Measurements from ENCODE around the gene AGMO. TPM values are rescaled to one million over a fixed set of nuclear protein-coding genes. Genes with fewer than 3 reads are reported as not detected.

AGMO gene
- total and polyA plus RNA-seq, 12 donors = 0.12 to 0.70 (median 0.40) TPM

- DNase-seq = no peak
- Histone ChIP-seq H3K9me3 (peaks cover 0 to 4% (median 0%) of the 10 kb centered on the region in 11 donors), H3K27me3 (no peaks in the 10 kb centered on the region), H3K4me1 (no peaks in the 10 kb centered on the region), H3K27ac (no peak overlapping the region), H3K4me3 (no peak overlapping the region), H3K36me3 (no peaks in the 10 kb centered on the region)
- 56 to 64% methylated on average over 4 of the region's 4 CpGs for WGBS, 2 donors
- no peak for TF ChIP-seq CTCF (IDR thresholded peaks at IDR 0.05)
- ATAC-seq = no peak
- intact Hi-C loops (cut with DNase I) = no loop called here
Measured at GRCh38 chr7:15168489-15168888, 393.3 kb downstream of the AGMO start.

GRCh38 chr7:15167912-15168311, 393.9 kb downstream of the AGMO start:
- Histone ChIP-seq H3K27me3 (no peaks in the 10 kb centered on the region), H3K27ac (no peak overlapping the region), H3K4me1 (no peaks in the 10 kb centered on the region), H3K9me3 (peaks cover 0 to 4% (median 0%) of the 10 kb centered on the region in 11 donors), H3K4me3 (no peak overlapping the region), H3K36me3 (no peaks in the 10 kb centered on the region)
- 85 to 89% methylated on average over 3 of the region's 3 CpGs for WGBS, 2 donors
- no peak for TF ChIP-seq CTCF (IDR thresholded peaks at IDR 0.05)
- intact Hi-C loops (cut with DNase I) = no loop called here
- ATAC-seq (no peak), DNase-seq (no peak)

- Histone ChIP-seq H3K9me3 (peaks cover 0 to 4% (median 0%) of the 10 kb centered on the region in 11 donors), H3K27me3 (no peaks in the 10 kb centered on the region), H3K4me3 (no peak overlapping the region), H3K4me1 (no peaks in the 10 kb centered on the region), H3K36me3 (no peaks in the 10 kb centered on the region), H3K27ac (no peak overlapping the region)
- 86 to 95% methylated on average over 1 of the region's 1 CpG for WGBS, 2 donors
- intact Hi-C loops (cut with DNase I) = no loop called here
- TF ChIP-seq CTCF (IDR thresholded peaks at IDR 0.05) = no peak
- ATAC-seq = no peak
- no peak for DNase-seq
Measured at GRCh38 chr7:15166620-15167019, 395.2 kb downstream of the AGMO start.

- Histone ChIP-seq H3K4me3 (no peak overlapping the region), H3K27ac (no peak overlapping the region), H3K36me3 (no peaks in the 10 kb centered on the region), H3K4me1 (no peaks in the 10 kb centered on the region), H3K27me3 (no peaks in the 10 kb centered on the region), H3K9me3 (peaks cover 0 to 5% (median 0%) of the 10 kb centered on the region in 11 donors)
- intact Hi-C loops (cut with DNase I) = no loop called here
- TF ChIP-seq CTCF (IDR thresholded peaks at IDR 0.05) = no peak
- no peak for ATAC-seq
- no peak for DNase-seq
- WGBS, 2 donors = 37 to 39% methylated on average over 1 of the region's 1 CpG
Measured at GRCh38 chr7:15159261-15159660, 402.6 kb downstream of the AGMO start.

Data from heart right ventricle (tissue), 16 donors.